GM18858 (cell line): ENCODE results near the gene PDGFC.
A peak's percentile ranks its signal among the peaks of the same experiment; 100 is the strongest.

ENCODE experiments used
- ATAC-seq: cut with Tn5 transposase; IDR thresholded peaks from one replicate; pipeline ENCODE4 v1.9.1; 2021; ENCODE audit not compliant: unreplicated experiment

Gene PDGFC, protein sequence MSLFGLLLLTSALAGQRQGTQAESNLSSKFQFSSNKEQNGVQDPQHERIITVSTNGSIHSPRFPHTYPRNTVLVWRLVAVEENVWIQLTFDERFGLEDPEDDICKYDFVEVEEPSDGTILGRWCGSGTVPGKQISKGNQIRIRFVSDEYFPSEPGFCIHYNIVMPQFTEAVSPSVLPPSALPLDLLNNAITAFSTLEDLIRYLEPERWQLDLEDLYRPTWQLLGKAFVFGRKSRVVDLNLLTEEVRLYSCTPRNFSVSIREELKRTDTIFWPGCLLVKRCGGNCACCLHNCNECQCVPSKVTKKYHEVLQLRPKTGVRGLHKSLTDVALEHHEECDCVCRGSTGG

DNA sequence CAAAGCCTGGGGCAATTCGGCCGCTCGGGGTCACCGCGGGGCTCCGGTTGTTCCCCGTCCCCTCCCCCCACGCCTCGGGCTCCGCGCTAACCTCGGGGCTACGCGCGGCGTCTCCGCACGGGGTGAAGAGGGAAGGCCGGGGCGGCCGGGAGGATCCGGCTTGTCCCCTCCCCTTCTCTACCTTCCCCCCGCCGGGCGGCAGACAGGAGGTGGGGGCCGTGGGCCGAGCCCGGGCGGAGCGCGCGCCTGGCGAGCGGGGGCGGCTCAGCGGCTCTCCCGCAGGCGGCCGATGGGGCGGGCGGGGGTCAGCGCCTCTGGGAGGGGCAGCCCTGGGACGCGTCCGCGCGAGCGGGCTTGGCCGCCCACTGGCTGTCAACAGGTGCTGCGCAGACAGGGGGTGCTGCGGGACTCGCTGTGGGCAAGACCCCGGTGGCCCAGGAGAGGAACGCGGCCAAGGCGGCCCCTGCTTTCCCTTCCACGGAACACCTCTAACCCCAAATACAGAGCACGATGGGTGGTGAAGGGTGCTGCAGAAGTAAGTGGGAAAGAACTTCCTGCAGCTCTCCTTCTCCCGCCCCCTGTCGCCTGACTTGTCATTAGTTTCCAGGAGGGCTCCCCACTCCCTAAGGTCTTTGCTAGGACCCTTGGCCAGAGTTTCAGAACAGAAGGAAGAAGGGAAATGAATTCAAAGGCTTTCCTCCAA is at the start of gene PDGFC:
Gene PDGFC (minus strand): TSS at position 124 of the 703 bp plus-strand sequence. CDS start 896 bp downstream, outside the sequence.
- no peak for ATAC-seq

DNA sequence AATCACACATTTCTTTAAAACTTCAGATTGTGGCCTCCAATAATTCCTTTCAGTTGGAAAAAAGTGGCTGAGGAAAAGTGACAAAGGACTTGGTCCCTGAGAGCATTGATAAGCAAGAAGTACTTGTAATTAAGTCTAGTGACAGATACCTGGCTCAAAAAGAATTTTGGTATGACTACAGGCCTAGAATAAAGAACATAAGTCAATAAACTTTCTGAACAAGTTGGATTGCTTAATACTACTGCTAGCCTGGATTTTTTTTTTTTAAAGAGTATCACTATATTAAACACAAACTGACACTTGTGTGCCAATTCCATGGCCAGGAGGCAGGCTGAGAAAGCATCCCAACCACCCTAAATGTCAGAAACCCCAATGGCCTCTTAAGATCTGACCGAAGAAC is 49.3 kb upstream of the PDGFC start:
- ATAC-seq: no peak

DNA sequence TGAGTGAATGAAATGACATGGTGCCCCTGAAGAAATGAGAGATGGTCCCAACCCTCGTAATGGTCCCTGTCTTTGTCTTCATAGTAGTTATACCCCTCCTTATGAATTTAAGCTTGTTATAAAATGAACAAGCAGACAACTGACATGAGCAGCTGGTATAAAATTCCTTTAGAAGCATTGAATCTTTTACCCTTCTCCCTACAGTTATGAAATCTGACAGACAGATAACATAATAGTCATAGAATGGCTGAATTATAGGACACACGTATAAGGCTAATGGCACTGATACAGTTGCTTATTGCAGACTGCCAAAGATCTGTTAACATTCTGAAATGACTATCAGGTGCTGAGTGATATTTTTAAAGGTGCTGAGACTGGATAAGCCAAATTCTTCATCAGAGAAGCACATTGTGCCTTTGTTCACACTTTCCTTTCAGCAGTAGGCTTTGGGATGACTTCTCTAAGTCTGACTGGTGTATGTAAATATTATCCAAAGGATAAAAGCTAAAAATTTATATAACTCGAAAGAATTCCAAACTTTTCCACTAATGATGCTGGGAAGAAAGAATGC is 47.4 kb upstream of the PDGFC start:
- ATAC-seq: no peak

DNA sequence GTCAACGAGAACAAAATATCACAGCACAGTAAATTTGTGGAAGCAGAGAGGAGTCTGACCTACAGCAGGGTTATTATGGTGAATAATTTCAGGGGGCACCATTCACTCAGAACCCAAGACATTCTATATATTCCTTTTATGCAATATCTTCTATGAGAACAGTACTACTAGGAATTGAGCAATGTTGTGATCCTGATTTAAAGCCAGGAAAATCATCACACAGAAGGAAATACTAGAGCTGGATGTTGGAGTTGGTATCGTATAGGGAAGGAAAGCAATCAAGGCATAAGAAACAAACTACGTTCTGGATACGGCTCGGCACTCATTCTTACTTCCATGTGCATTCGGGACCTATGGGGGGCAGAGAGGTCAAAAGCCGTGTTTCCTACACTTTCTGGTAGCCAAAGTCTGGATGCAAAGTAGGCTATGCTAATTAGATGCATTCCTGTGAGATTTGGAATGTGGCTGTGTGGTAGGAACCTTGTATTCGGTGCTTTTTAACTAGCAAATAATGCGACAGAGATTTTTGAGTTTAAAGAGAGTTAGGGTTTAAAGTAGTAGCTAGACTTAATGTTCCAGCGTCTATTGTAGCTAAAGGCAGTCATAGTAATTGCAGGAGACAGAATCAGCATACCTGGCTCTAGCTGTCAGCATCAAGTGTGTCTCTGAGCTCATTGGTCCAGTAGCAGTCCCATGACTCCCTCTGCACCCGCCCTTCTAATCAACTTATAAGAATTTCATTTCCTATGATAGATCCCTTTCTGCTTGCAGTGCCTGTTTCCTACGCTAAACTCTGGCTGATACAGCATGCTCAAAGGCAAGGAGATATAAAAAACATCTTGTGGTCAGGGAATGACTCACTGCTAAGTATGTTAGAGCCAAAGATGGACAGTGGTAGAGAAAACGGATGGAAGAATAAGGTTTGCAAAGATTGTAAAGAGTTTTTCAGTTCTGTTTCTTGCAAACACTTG is 43.3 kb upstream of the PDGFC start:
- ATAC-seq: peak; percentile 72

DNA sequence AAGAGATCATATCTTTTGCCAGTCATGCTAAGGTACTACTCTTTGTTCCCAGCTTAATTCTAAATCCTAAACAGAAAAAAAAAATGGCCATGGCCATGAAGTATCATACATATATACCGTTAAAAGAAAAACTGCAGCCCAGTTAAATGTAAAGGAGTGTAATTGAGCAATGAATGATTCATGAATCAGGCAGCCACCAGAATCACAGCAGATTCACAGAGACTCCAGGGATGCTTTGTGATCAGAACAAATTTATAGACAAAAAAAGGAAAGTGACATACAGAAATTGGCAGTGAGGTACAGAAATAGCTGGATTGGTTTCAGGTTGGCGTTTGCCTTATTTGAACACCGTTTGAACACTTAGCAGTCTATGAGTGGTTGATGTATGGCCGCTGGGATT is 42.1 kb upstream of the PDGFC start:
- no peak for ATAC-seq

DNA sequence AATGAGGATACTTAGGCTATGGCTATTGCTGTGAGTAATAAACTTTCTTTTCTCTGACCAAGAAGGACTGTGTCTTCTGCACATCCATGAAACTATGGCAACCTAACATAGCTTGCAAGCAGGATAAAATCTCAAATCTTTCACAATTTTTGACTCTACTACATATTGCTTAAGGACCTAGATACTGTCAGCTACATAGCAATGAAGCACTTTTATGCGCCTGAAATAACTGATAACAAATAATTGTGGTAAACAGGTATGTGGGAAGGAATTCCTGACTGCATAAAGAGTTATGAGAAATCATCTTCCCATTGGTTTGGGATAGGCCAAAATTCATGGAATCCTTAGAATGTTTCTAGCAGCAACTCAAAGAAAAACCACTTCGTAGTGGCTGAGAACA is 41.2 kb upstream of the PDGFC start:
- no peak for ATAC-seq

DNA sequence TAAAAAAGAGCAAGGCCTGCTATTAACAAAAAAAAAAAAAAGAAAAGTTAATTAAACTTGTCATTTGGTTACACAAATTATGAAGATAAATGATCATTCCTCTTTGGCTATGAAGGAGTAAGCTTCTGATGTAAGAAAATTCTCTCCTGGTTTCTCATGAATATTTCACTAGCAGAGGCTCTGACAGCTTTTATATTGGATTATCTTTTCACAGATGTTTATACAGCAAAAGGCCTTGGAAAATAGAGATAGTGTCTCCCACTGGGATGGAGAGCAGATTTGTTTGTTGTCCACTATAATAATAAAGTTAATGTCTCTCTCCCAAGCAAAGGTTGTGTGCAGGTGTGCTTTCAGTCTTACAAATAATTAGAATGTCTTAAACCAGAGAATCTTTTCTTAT is 40.7 kb upstream of the PDGFC start:
- ATAC-seq: no peak

DNA sequence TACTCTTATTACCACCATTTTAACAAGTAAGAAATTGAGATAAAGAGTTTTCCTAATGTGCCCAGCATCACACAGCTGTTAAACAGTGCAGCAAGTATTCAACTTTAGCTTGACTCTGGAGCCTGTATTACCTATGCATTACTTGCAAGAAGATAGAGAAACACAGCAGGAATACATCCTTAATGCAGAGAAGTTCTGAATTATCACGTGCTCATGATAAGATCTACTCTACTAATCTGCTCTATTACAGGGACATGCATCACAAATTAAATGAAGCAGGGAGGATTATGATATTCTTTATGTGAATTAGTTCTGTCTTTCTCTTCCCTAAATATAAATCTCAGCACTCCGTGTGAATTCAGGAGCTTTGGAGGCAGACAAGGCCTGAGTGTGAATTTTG is 39.0 kb upstream of the PDGFC start:
- no peak for ATAC-seq

DNA sequence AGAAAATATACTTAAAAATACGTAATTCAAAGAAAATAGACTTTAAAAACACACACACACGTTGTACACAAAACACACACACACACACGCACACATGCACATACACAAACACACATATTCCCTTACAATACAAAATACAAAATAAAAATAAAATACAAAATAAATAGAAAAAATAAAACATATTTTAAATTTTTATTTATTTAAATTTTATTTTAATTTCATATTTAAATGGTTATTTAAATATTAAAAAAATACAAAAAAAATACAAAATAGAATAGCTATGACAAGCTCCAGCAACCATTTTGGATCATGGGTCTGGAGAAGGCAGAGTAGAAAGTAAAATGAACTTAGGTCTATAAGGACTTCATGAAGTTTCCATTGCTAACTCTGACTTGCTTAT is 34.2 kb upstream of the PDGFC start:
- ATAC-seq: no peak

DNA sequence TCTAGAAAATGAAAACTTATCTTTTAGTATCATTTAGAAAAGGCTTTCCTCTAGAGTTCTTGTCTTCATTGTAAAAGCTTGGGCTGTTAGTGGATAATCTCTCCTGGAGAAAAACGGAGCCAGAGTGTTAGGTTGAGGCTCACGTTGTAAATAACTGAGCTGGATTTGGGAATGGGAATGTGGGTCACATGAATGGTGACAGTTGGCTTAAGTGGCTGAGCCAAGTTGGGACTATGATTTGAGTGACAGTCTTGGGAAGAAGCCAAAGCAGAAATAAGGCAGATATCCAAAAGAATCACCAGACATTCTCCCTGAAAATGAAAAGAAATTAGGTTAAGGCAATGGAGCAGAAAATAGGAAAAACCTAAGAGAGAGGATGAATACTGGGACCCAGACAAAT is 33.6 kb upstream of the PDGFC start:
- no peak for ATAC-seq

DNA sequence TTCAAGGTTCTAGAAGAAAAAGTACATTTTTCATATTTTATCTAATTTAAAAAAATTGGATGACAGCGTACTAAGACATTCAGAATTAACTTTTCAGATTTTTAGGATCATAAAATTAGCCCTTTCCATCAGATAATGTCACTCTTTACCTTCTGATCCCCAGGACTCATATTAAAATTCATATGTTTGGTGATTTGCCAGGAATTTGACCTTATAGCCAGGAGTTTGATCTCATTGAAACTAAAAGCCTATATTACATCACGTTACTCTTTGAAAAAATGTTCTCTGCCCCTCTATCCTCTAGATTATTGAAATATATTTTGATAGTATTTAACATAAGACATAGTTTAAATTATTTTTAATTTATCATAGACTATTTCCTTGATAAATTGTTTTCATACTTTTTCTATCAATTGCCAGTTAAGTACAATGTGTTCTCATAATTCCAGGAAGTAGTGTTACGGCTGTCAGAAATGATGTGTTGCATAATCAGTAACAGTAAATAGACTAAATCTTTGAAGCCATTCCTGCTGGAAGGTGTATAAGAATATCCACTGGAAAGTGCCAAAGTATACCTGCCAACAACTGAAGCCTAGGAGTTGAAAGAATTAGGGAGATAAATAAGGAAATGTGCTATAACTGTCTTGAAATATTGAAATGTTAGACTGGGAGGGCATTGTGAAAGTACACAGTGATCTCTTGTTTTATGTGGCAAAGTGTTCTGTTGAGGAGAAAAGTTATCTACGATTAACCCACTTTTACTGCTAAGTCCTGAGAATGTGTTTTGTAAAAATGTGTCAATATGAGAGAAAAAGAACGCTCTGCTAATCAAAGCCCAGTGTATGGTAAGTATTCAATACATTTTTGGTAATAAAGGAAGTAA is 32.9 kb upstream of the PDGFC start:
- no peak for ATAC-seq

DNA sequence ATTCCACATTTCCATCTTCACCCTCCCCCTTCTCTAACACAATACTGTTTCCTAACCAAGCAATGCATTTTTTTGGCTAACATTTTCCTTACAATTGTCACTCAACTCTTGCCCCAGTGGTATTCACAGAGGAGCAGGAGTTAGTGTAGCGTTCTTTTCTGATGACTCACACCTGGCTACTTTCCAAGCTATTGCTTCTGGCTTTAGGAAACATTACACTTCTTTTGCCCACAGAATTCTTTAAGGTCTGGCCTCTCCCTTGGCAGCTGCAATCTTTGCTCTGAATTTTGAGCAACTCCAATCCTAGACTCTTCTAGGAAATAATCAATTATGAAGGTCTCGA is 27.5 kb upstream of the PDGFC start:
- no peak for ATAC-seq

DNA sequence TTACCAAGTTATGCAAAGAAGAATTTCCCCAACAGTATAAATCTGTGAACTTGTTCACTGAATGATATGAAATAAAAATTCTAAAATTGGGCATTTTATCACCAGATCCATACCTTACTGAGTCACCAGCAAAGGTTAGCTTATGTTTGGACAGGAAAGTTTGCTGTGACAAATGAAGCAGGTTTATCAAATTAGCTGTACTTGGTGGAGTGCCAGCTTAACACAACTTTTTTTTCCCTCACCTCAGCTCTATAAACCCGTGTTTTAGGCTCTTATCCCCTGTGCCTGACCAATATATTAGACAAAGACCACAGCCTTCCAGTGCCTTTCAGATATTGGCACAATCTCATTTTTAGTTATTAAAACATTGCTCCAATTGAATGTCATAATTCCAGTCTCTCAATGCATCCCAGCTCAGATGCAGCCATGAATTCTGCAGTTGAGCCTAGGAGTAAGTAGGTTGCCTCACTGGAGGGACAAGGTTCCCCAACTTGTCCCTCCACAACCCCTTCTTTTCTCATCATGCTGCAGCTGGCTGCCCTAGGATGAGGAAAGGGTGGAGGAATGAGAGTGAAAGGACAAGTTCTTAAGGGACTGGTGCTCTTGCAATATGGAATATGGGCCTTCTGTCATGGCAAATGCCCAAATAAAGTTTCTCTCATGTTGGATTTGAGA is 27.0 kb upstream of the PDGFC start:
- ATAC-seq: no peak

DNA sequence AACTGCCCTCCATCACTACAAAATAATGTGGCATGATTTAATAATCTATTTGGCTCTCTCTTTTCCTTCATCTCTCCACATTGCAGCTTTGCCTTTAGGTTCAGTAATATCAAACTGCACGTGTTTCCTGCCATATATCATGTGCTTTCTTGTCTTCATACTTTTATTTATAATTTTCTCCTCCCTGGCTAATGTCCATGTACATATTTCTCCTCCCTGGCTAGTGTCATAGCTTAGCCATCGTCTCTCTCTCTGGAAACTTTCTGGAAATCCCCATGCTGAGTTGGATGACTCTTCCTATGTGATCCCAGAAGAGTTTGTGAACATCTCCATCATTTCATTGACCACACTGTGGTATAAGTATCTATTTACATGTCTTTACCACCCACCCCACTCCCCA is 21.3 kb upstream of the PDGFC start:
- ATAC-seq: no peak

DNA sequence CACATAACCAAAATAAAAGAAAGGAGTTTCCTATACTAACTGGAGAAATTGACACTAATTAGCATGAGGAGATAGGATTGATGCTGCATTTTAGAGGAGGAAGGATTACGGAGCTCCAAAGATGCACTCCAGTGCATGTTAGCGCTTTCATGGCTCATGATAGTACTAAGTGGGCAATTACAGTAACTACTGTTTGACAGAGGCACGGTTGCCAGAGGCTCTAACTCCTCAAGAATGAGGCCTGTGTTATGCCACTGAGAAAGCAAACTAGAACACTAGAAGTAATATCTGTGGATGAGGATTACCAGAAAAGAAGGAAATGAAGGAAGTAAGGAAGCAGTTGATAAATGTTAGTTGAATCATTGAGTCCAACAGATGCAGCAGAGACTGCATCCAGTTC is 19.6 kb upstream of the PDGFC start:
- no peak for ATAC-seq

DNA sequence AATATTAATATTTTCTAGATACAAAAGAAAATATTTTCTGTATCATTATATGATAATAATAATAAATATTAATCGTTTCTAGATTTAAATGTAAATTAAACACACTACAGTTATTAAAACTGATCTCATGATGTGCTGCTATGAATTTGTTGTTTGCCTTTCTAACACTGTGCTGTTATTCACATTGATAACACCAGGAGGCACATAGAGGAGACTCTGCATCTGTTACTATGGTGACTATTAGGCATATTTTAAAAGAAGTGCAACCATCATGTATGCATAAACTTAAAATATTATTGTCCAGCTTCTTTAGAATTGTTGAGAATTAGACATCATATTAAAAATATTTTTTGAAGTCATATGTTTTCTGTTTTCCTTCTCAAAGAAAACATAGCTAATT is 11.8 kb upstream of the PDGFC start:
- no peak for ATAC-seq

DNA sequence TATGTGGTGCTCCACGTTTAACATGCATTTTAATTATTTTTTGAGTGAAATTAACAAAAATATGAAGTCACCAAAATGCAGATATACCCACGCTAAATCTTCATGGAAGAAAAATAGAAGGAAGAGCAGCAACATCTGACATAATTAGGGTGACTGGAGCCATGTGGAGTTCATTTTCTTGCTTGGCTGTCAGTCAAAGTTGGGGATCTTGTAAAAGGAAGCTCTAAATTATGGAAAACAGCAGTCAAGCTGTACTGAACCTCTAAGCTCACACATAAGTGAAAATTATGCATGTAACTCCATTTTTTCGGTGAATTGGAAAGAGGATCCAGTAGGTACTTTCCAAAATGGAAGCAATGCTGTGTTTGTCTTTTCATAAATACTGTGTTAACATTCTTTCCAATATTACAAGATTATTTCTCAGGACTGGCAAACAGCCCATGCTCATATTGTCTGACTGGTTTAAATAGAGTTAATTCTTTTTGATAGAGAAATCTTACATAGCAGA is 9.7 kb upstream of the PDGFC start:
- no peak for ATAC-seq

DNA sequence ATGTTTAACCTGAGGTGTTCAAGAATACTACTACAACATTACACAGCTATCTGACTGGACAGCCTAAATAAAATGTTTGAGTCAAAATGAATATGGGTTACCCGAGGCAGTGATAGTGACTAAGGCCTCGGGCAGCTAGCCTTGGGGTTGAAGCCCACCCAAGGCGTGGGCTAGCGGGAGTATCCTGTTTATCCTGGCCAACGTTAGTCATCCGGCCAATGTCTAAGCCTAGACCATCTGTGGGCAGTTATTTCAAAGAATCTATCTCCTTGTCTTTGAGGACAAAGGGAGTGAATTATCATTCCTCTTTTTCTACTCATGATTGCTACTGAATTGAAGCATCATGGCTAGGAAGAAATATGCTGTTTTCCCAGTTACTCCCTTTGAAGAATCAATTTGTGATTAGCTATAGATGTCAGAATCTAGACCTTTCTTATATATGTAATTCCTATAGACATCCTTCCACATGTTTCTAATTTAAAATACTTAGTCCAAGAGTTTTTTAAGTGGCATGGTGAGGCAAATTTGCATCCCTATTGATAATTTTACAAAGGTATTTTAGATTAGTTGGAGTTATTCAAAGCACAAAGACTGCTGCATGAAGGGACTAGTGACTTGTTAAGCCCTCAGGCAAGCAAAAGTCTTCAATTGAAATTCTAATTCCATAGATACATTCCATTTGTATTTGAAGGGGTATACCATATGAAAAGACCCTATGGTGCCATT is 6.0 kb upstream of the PDGFC start:
- no peak for ATAC-seq

DNA sequence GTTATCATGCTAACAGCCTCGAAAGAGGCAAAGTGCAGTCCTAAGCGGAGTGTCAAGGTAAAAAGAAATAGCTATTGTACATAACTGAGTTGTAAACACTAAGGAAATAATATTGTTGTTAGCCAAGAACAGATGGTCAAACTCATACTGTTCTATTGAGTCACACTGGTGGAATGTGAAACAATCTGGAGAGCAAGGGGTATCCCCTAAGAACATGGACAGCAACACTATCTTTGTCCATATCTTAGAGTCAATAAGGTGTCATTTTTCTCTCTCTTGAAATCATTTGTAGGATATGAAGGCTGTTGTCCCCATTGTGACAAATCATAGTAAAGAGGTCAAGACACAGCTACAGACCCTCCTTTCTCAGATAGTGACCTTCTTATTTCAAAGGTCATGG is 4.5 kb upstream of the PDGFC start:
- no peak for ATAC-seq
